Bronchial smooth muscle cell (primary cell): ENCODE measurements around the gene ZNF599. TPM values are rescaled to one million over a fixed set of nuclear protein-coding genes. Genes with fewer than 3 reads are reported as not detected.

Source experiments
- total RNA-seq: library from RNA; depleted of rRNA; stranded (reverse); fragments of >200 nt; gene quantifications from 2 replicates; pipeline ENCODE4 v1.2.1, GENCODE V29; 2014

Gene ZNF599
- total RNA-seq = 5.1 and 5.8 TPM in 2 replicates

GRCh38 chr19:34772697-34773554 lies at the start of gene ZNF599:
ZNF599 (minus strand) TSS chr19:34773215; CDS start chr19:34772841, 374 bp downstream.

GRCh38 chr19:34733746-34734536 lies 39.1 kb downstream of the ZNF599 start, which contains the start of gene ZNF181:
ZNF181 (plus strand) TSS chr19:34734243; CDS start chr19:34735038, 795 bp downstream.

Other genes starting within 250 kb of the ZNF599 start
- gene SCGB2B2, start 96.1 kb downstream of the ZNF599 start, total RNA-seq = 0.16 and 0.26 TPM in 2 replicates
- gene ZNF302, start 95.5 kb downstream of the ZNF599 start, total RNA-seq = 16.9 and 19.7 TPM in 2 replicates
- gene ZNF181, start 39.0 kb downstream of the ZNF599 start, total RNA-seq = 12.9 and 15.4 TPM in 2 replicates
- 3.1 and 3.3 TPM in 2 replicates for gene ZNF30, start 153.7 kb upstream of the ZNF599 start, total RNA-seq
- gene ZNF792, start 191.0 kb upstream of the ZNF599 start, total RNA-seq = 5.2 and 5.8 TPM in 2 replicates
- gene GRAMD1A, start 227.1 kb upstream of the ZNF599 start, total RNA-seq = 19.9 and 20.3 TPM in 2 replicates